CD1c-positive myeloid dendritic cell (primary cell): Measurements from ENCODE around the gene MOGAT1.

Source experiments
- DNase-seq: peaks from one replicate; pipeline ENCODE4 v3.0.0-alpha.2; 2016; ENCODE audit errors: extremely low spot score

Gene MOGAT1, protein sequence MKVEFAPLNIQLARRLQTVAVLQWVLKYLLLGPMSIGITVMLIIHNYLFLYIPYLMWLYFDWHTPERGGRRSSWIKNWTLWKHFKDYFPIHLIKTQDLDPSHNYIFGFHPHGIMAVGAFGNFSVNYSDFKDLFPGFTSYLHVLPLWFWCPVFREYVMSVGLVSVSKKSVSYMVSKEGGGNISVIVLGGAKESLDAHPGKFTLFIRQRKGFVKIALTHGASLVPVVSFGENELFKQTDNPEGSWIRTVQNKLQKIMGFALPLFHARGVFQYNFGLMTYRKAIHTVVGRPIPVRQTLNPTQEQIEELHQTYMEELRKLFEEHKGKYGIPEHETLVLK

DNA sequence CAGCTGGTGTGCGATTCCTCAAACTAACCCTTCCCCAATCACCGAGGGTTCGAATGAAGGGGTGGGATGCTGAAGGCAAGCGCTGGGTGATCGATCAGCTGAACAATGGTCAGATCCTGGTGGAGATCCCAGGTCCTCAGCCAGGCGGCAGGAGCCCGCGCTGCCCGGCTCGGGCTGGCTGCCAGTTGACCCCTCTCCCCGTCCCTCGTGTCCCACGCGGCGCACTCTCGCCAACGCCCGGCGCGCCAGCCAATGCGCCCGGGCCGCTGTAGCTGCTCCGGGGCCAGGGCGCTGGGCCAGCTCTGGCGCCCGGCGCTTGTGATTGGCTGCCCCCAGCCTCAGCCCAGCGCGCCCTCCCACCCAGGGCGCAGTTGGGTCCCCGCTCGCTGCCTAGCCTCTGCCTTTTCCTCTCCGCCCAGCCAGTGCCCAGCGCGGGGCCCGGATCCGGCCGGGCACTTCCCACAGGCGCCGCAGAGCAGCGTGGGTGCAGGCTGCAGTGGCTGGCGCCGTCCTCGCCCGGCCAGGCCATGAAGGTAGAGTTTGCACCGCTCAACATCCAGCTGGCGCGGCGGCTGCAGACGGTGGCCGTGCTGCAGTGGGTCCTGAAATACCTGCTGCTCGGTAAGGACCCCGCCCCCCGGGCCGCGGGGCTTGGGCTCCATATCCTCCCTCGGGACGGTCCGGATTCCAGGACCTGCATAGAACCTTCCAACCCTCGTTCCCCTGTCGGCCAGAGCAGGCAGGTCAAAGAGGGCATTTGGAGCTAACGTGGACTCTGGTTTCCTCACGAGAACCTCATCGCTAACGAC, at the start of gene MOGAT1:
Gene MOGAT1, plus strand, starts transcription at position 400 of the 809 bp plus-strand sequence. Its CDS starts 128 bp downstream, at position 528.
- peak; percentile 78 for DNase-seq

DNA sequence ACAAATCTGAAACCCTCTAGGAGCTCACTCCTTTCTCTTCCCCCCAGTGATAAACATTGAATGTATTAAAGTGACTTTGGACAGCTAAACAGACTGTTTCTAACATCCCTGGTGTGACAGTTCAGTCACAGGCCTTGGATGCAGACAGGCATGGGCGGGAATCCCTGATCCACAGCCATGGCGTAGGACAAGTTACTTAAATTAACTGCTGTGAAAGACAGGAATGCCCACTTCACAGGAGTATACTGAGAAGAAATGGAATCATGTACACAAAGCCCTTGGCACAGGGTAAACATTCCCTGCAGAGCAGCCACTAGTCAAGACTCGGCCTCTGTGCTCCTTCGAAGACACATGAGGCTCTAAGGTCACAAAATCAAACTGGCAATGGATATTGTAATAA, 49.6 kb upstream of the MOGAT1 start:
- no peak for DNase-seq

DNA sequence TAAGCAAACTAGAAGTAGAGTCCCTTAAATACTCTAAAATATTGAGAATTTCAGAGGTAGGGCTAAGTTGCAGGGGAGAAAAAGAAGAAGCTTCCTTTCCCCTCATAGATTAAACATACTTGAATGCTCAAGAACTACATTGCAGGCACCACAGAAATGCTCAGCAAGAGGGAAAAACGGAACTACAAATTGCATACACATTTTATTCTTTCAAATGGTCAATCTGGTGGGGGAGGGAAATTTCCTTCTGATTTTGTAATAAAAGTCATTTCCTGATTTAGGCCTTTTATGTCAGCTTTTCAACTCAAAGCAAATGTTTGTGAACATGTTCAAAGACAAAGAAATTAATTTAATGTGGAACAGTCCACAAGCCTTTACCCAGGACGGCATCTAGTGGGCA, 48.5 kb upstream of the MOGAT1 start:
- DNase-seq, result peak; percentile 62

DNA sequence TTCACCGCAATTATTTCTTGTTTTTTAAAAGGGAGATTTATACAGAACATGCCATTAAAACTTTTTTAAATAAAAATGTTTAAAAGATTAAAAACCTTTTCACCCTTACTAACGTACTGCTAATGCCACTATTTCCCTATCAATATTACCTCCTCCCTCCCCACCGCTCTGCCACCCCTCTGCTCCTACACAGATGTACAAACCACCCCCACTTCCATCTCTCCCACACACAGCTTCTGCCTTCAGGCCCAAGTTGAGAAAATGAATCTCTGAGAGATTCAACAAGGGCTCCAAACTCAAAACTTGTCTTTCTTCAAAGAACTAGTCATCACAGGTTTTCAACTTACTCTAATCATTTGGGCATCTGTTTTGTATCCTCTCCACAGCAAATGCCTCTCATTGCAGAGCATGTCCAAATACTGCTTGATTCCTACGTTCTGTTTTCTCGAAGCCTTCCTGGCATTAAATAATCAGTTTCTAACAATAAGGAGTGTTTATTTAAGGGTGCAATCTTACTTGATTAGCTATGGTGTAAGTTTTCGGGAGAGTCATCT, 47.6 kb upstream of the MOGAT1 start:
- no peak for DNase-seq

DNA sequence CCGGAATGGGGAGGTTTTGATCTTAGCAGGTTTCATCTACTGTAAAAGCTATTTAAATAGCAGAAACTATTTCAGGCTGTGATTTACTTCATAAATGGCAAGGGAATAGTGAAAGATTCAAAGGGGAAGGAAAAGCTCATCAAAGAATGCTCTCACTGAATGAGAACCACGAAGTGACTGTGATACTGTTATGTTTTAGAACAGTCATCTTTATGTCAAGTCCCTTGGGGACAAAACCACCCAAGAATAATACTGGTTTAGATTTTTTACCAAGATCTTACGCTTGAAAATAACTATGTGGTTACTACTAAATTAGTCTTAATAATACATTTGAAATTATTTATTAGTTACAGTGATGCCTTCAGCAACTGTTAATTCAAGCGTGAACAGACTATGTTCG, 43.7 kb upstream of the MOGAT1 start:
- DNase-seq, result no peak

DNA sequence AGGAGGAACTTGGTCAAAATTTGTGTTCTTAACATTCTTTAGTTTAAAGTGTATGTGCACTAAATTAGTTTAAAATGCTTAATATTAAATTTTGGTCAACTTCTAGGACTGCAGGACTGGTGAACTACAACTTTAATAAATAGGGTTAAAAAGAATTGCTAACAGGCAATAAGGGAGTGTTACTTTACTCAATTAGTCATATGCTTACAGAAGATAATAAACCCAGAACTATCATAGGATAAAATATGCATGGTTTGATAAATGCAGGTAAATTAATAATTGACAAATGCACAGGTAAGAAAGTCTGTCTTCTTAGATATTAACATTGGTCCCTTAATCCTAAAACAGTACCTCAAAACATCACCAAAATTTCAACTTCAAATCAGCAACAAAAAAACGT, 36.2 kb upstream of the MOGAT1 start:
- DNase-seq, result no peak

DNA sequence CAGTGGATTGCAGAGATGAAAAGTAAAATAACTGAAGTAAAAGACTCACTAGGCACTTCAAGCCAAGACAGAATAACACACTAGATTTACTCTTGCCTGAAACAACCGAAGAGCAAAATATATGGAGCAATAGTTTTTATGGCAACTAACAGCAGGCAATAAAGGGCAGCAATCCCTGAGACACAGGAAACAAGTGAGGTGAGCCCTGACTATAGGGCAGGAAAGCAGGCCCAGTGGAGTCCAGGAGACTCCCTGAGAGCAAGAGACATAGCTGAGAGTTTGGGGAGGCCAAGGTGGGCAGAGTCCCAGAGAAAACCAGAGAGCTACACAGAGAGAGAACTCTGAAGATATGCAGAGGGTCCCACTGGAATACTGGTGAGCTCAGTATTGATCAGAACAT, 34.4 kb upstream of the MOGAT1 start:
- no peak for DNase-seq

DNA sequence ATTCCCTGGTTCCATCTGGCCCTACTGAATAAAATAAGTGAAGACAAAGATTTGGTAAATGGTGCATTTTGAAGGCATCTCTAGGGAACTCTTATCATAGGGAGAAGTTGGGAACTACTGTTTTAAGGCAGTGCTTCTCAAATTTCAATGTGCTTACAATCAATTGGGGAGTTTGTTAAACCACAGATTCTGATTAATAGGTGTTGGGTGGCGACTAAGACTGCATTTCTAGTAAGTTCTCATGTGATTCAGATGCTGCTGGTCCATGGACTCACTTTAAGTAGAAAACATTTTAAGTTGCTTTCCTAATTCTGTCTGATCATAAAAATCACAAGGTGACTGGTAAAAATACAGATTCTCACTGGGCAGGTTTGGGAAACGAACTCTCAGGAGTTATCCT, 30.1 kb upstream of the MOGAT1 start:
- DNase-seq, result no peak

DNA sequence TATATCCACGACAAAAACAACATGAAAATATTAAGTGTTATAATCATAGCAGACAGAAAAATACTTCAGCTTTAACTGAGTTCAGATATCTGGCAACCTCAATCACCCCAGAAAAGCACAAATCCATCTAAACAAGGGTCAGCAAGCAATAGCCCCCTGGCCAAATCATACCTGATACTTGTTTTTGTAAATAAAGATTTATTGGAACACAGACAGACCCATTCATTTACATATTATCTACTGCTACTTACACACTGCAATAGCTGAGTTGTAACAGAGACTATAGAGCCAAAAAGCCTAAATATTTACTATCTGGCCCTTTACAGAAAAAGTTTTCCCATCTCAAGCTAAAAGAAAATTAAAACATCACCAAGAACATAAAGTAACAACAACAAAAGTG, 28.3 kb upstream of the MOGAT1 start:
- no peak for DNase-seq

DNA sequence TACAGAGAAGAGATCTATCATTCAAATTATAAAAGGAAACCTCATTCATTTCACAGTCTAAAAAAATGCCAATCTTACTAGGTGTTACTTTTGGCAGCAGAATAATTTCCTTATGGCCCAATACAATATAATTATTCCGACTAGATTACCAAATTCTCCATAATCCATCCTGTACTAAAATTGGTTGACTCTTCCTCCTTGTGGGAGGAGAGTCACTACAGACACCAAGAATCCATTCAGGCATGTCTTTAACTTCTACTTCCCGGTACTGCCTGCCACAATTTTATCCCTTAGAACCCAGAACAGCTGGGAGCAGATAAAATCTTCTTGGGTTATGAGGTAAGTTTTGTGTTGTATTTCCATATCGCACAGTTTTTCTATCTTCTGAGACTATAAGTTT, 25.4 kb upstream of the MOGAT1 start:
- DNase-seq, result no peak

DNA sequence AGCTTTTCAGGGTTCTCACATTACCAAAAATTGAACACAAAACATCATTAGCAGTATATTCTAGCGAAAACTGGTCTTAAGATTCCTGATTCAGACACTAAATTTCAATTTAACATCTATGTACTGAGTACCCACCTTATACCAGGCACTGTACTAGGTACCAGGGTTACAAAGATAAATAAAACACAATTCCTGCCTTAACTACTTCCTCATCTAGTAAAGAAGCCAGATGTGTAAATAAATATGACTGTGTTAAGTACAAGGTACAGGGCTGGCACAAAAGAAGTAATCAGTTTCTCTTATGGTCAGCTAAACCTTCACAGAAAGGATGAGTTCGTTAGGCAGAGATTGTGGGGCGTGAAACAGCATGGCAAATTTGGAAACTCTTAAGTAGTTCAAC, 21.7 kb upstream of the MOGAT1 start:
- DNase-seq, result no peak

DNA sequence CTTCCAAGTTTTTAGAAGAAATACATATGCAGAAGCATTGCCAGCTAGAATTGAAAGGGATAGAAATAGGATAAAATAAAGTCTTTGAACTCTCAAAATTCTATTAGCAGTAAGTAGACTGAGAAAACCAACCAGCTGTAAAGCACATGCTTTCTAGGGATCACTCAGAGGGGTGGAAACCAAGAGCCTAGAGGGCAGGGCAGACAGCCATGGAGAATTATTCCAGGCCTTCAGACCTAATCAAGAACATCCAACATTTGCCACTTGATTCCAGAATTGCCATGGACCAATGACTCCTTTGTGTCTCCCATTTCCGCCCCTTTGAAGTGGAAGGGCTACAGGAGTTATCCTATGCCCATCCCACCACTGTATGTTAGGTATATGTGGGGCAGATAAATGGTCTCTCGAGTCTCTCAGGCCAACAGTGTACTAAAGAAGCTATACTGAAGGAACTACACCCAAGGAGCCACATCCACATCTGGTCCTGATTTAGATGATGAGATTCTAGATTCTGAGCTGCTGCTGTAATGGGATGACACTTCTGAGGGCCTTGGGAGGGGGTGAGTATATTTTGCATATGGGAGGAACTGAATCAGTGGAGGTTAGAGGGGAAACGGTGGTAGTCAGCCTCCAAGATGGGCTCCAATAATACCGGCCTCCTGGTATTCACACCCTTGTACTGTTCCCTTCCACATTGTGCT, 19.6 kb upstream of the MOGAT1 start:
- no peak for DNase-seq

DNA sequence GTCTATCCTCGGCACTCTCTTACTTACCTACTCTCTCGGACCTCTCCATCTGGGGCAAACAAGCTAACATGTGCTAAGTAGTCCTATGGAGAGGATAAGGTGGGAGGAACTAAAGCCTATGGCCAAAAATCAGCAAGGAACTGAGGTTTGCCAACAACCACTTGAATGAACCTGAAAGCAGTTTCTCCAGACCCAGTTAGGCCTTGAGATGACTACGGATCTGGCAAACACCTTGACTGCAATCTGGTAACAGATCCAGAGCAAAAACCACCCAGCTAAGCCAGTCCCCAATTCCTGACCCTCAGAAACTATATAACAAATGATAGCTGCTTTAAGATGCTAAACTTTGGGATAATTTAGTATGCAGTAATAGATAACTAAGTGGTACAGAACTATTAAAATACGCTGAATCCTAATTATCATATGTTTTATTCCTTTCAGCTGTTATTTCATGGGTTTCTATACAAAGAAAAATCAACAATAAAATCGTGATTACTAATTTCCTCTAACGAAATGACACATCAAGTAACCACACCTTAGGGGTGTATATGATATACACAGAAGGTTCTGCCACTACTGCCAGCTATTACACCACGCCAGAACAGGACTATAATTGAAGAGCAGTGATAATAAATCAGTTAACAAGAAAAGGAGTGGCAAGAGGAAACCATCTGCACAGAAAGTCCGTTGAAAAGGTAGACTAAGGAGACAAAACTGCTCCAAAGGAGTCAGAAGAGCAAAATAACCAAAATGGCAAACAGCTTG, 18.8 kb upstream of the MOGAT1 start:
- no peak for DNase-seq

DNA sequence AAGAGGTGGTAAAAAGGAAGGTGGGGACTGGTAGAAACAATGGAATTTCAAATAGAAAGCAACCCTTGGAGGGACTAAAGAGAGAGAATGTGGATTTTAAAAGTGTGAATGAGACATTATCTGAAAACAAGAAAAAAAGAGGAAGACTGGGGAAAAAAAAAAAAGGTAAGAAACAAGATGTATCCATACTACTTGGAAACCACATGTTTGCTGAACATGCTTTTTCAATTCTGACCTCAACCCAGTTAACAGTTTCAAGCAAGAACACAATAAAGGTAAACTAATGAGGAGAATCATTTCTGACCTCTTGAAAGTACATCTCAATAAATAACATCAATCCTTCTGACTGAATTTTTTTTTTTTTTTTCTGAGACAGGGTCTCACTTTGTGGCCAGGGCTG, 18.2 kb upstream of the MOGAT1 start:
- DNase-seq, result no peak

DNA sequence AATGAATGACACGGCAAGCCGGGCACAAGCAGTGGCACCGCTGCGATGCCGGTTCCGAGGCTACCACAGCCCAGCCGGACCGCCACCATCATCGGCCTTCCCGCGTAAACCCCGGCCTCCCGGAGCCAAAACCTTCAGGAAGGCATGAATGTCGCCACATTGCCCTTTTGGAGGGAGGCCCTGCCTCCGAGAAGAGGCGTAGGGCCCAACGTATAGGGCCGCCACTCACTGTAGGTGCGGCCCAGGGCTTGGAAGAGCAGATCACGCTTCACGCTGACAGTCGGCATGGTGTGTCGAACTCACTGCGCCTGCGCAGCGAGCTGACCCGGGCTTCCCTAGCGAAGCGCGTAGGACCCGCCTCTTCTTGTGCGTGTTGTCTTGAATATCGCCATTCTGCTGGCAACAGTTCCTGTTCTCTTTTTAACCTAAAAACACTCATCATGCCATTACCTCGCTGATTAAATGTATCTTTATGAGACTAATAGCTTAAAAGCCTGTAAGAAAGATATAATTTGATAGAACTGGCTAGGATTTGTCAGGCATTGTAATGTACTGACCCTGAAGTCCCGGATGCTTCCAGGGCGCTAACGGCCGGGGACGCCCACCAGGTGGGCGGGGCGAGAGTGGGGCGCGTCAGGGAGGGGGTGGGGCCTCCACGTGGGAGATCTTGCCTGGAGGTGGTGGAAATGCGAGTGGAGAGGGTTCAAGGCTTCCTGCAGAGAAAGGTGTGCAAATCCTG, 15.5 kb upstream of the MOGAT1 start, which contains the start of gene FARSB:
Gene FARSB, minus strand, starts transcription at position 306 of the 739 bp plus-strand sequence. Its CDS starts 19 bp downstream, at position 287.
- DNase-seq, result peak; percentile 98

DNA sequence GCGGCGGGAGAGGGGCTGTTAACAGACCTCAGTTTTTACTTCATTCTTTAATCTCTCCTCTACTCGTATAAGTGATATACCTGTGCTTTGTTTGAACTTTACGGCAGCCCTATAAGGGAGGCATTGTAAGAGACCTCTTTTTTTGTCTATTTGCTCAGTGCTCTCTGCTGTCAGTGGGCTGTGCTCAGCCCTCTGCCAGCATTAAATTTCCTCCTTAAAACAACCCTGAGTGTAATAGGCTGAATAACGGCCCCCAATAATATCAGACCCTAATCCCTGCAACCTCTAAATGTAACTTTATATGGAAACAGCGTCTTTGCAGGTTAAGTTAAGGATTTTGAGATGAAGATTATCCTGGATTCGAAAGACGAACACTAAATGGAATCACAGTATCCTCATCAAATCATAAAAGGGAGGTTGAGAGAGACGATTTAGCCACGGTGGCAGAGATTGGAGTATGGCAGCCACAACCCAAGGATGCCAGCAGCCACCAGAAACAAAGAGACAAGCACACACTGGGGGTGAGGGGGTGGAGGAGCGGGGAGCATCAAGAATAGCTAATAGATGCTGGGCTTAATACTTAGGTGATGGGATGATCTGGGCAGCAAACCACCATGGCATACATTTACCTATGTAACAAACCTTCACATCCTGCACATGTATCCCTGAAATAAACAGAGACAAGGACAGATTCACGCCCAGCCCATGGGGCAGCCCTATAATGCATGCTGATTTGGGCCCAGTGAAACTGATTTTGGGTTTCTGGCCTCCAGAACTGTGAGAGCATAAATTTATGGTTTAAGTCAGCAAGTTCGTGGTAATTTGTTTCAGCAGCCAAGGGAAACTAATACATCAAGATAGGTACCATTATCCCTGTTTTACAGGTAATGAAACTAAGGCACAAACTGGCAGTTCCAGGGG, 14.7 kb upstream of the MOGAT1 start:
- no peak for DNase-seq

DNA sequence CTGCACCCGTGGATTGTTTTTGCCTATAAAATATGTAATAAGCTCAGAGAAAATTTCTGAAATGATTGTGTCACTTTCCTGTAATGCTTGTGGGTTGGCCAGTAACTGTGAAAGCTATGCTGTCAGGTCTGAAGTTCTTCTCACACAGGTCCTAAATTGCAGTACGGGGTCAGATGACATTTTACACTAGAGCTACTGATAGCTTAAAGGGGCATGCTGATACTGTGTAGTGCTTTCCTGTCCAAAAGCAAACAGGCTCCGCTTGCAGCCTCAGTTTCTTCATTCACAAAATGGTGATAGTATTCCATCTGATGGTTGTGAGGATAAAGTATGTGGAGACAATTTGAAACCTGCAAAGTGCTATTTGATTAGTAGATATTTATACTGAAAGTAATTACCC, 8.0 kb upstream of the MOGAT1 start:
- no peak for DNase-seq

DNA sequence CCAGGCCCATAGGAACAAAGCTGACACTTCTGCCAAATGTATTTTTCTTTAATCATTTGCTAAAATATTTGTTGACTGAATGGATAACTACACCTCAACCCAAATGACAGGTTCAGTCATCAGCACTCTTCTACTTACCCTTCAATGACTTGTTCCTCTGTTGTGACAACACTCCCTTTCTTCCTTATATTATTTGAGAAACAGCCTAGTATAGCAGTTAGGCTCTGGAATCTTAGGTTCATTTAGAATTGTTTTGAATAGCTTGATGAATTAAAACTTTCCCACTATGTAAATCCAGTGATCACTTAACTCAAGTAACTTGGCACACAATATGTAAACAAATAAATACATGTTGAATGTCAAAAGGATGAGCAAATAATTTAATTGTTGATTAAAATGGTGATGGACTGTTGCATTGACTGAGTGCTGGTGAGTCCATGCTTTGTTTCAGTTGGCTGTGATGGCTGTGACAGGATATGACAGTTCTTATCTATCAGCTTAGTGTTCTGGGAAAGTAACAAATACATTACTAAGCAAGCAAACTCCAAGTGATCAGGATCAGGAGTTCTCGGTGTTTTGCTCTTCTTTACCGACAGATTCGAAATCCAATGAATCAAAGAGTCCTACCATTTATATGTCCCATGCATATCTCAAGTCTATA, 2.8 kb upstream of the MOGAT1 start:
- no peak for DNase-seq

DNA sequence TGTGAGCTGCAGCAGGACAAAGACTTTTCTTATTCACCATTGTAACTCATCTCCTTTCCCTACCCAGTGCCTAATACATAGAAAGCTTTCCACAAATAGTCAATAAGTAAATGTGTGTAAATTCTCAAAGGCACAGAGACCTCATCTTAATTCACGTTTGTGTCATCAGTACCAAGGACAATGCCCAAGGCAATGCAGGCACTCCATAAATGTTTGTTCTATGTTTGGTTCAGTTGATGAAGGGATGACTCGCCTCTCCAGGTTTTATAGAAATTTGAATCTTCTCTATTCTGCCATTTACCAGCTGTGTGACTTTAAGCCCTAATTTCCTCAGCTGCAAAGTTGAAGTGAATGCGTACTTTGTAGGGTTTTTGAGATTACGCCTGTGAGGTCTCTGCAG, 2.1 kb upstream of the MOGAT1 start:
- no peak for DNase-seq
